B cell (primary cell): ENCODE measurements around the gene POLR3K. TPM values are rescaled to one million over a fixed set of nuclear protein-coding genes. Genes with fewer than 3 reads are reported as not detected.
"Not testable (repeated sequence)": the region's sequence is repeated elsewhere in the genome, so short reads cannot be mapped to it uniquely, and the experiment has no call there.

Experiments used
- ATAC-seq: fragments of 200-7000 bp; cut with Tn5 transposase; one replicate; pipeline ENCODE4 v1.10.0; 2021; ENCODE audit warnings: low read depth, mild to moderate bottlenecking, moderate number of reproducible peaks, moderate library complexity
- CTCF ChIA-PET: fragments of 350-600 bp; sonication (Branson Sonifier 250); formaldehyde crosslinking; loops from one replicate; lab custom pipeline; 2021; ENCODE audit warnings: antibody characterized with exemption, inconsistent platforms; lab: Charles Lee
- POLR2A ChIA-PET: fragments of 350-600 bp; sonication (Branson Sonifier 250); formaldehyde crosslinking; loops from one replicate; lab custom pipeline; 2021; ENCODE audit warnings: antibody characterized with exemption; lab: Charles Lee
- DNase-seq: peaks from one replicate; pipeline ENCODE4 v3.0.0; 2013
- H2AFZ ChIP-seq: 2 replicates; pipeline ENCODE4 v1.6.1; 2012; ENCODE audit warnings: mild to moderate bottlenecking, low read depth, low read length; ENCODE audit not compliant: insufficient read depth, poor library complexity, severe bottlenecking
- H3K27ac ChIP-seq, 2 donors: 1 replicate in 1 of 2; 2 replicates in 1 of 2; pipeline ENCODE4 v1.5.1; 2012 to 2013; ENCODE audit warnings: low read length in 2 of 2, mild to moderate bottlenecking in 2 of 2, moderate library complexity in 1 of 2
- H3K27me3 ChIP-seq, 4 experiments: fragments of 200-600 bp in 1 of 4; sonication (generic) in 1 of 4; replicated peaks in 1 of 4; 1 replicate in 2 of 4; 2 replicates in 2 of 4; pipeline versions ENCODE4 v1.6.1 to v1.7.0; 2013 to 2016; ENCODE audit warnings: low read length in 3 of 4, mild to moderate bottlenecking in 2 of 4, mixed read lengths in 1 of 4, moderate library complexity in 1 of 4; ENCODE audit not compliant: insufficient read depth in 4 of 4, control insufficient read depth in 3 of 4; ENCODE audit errors: control extremely low read depth in 1 of 4
- H3K36me3 ChIP-seq, 2 experiments: replicated peaks in 1 of 2; 1 replicate in 1 of 2; 2 replicates in 1 of 2; pipeline versions ENCODE4 v1.6.1 to v1.7.1; 2013; ENCODE audit warnings: low read length in 1 of 2; ENCODE audit not compliant: insufficient read depth in 2 of 2, control insufficient read depth in 1 of 2; ENCODE audit errors: control extremely low read depth in 1 of 2, extremely low read depth in 1 of 2
- H3K4me1 ChIP-seq, 2 donors: fragments of 200-600 bp in 1 of 2; sonication (generic) in 1 of 2; 1 replicate in 1 of 2; 2 replicates in 1 of 2; pipeline versions ENCODE4 v1.5.1 to v1.6.1; 2013 to 2017; ENCODE audit warnings: low read length in 2 of 2; ENCODE audit not compliant: control insufficient read depth in 2 of 2, insufficient read depth in 2 of 2
- H3K4me2 ChIP-seq: replicated peaks from 2 replicates; pipeline ENCODE3; 2012; ENCODE audit warnings: mild to moderate bottlenecking, low read depth, low read length; ENCODE audit not compliant: poor library complexity, severe bottlenecking
- H3K4me3 ChIP-seq, 5 experiments: fragments of 200-600 bp in 1 of 5; sonication (generic) in 1 of 5; 1 replicate in 3 of 5; 2 replicates in 2 of 5; pipeline versions ENCODE4 v1.5.1 to v1.7.0; 2011 to 2016; ENCODE audit warnings: low read length in 4 of 5, mild to moderate bottlenecking in 4 of 5, low read depth in 2 of 5, control low read depth in 1 of 5, moderate library complexity in 1 of 5; ENCODE audit not compliant: insufficient read depth in 1 of 5; ENCODE audit errors: control extremely low read depth in 1 of 5, extremely low read depth in 1 of 5
- H3K79me2 ChIP-seq: fragments of 200-600 bp; sonication (generic); one replicate; pipeline ENCODE4 v1.6.0; 2016; ENCODE audit warnings: low read length; ENCODE audit not compliant: control insufficient read depth, insufficient read depth
- H3K9ac ChIP-seq: fragments of 200-600 bp; sonication (generic); 2 replicates; pipeline ENCODE4 v1.6.1; 2017; ENCODE audit warnings: mild to moderate bottlenecking, low read length, moderate library complexity
- H3K9me3 ChIP-seq, 3 donors: one replicate each; pipeline versions ENCODE4 v1.6.1 to v1.7.1; 2013; ENCODE audit warnings: low read length in 2 of 3; ENCODE audit not compliant: control insufficient read depth in 2 of 3, insufficient read depth in 1 of 3; ENCODE audit errors: control extremely low read depth in 1 of 3
- H4K20me1 ChIP-seq: 2 replicates; pipeline ENCODE4 v1.6.0; 2012; ENCODE audit warnings: mild to moderate bottlenecking, low read length; ENCODE audit not compliant: insufficient read depth, control insufficient read depth, poor library complexity, severe bottlenecking
- H3K27ac Mint-ChIP-seq: one replicate; pipeline ENCODE4 v1.8.0; 2021; ENCODE audit warnings: mixed read lengths
- H3K27me3 Mint-ChIP-seq: one replicate; pipeline ENCODE4 v1.8.0; 2021; ENCODE audit warnings: mixed read lengths
- H3K4me1 Mint-ChIP-seq: one replicate; pipeline ENCODE4 v1.8.0; 2021; ENCODE audit warnings: mixed read lengths
- H3K4me3 Mint-ChIP-seq: one replicate; pipeline ENCODE4 v1.8.0; 2021; ENCODE audit warnings: mixed read lengths
- H3K9me3 Mint-ChIP-seq: one replicate; pipeline ENCODE4 v1.8.0; 2022; ENCODE audit warnings: mixed read lengths; ENCODE audit not compliant: insufficient read depth
- EZH2 ChIP-seq: IDR thresholded peaks from 2 replicates; pipeline ENCODE4 v1.6.1; 2012; ENCODE audit warnings: borderline replicate concordance, low read depth, mild to moderate bottlenecking, moderate library complexity, low read length; ENCODE audit not compliant: insufficient read depth, poor library complexity, severe bottlenecking
- WGBS: methylation state at CpG from one replicate; pipeline ENCODE4 v1.1.5; 2013; ENCODE audit warnings: missing lambda C conversion rate; ENCODE audit not compliant: insufficient coverage; 5-methylcytosine and 5-hydroxymethylcytosine counted together
- intact Hi-C: fragments of 100-400 bp; cut with micrococcal nuclease; formaldehyde crosslinking; loops from one replicate; pipeline ENCODE4 v1.10.0; 2022
- polyA plus RNA-seq: library from polyadenylated mRNA; depleted of rRNA; stranded (reverse); fragments of >200 nt; gene quantifications from 2 replicates; pipeline ENCODE4 v1.2.3, GENCODE V29; 2012
- total RNA-seq, 2 donors: library from RNA; stranded (reverse); fragments of 120-200 nt in 1 of 2; gene quantifications; 1 replicate in 1 of 2; 2 replicates in 1 of 2; pipeline versions ENCODE4 v1.2.3 to v1.2.4, GENCODE V29; 2013 to 2022
- TF ChIP-seq, protein P1 (sequence below): fragments of 200-600 bp; IDR thresholded peaks from one replicate; pipeline ENCODE4 v1.8.0; 2022; ENCODE audit warnings: antibody characterized with exemption, mild to moderate bottlenecking

POLR3K gene
- total and polyA plus RNA-seq, 2 donors (not counting 1 experiment from before 2014, with no cell fraction given) = 26.3 to 34.9 TPM

DNA sequence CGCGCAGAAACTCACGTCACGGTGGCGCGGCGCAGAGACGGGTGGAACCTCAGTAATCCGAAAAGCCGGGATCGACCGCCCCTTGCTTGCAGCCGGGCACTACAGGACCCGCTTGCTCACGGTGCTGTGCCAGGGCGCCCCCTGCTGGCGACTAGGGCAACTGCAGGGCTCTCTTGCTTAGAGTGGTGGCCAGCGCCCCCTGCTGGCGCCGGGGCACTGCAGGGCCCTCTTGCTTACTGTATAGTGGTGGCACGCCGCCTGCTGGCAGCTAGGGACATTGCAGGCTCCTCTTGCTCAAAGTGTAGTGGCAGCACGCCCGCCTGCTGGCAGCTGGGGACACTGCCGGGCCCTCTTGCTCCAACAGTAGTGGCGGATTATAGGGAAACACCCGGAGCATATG, 42.6 kb downstream of the POLR3K start:
- intact Hi-C loops, CTCF ChIA-PET, H3K27me3 Mint-ChIP-seq, H4K20me1 ChIP-seq, DNase-seq, POLR2A ChIA-PET, H3K79me2 ChIP-seq, H3K4me2 ChIP-seq, H3K4me1 ChIP-seq, H3K9me3 Mint-ChIP-seq, H3K36me3 ChIP-seq, H2AFZ ChIP-seq, H3K4me3 ChIP-seq, H3K9me3 ChIP-seq, H3K27ac ChIP-seq, H3K27me3 ChIP-seq, H3K4me1 Mint-ChIP-seq, H3K9ac ChIP-seq: not testable (repeated sequence)
- WGBS = no CpG with 5 or more reads among the region's 27 CpGs
- Mint-ChIP-seq H3K27ac (peak overlapping the region; percentile 50), H3K4me3 (peak overlapping the region; percentile 26)
- ATAC-seq = peak; percentile 66
- TF ChIP-seq, protein P1, sequence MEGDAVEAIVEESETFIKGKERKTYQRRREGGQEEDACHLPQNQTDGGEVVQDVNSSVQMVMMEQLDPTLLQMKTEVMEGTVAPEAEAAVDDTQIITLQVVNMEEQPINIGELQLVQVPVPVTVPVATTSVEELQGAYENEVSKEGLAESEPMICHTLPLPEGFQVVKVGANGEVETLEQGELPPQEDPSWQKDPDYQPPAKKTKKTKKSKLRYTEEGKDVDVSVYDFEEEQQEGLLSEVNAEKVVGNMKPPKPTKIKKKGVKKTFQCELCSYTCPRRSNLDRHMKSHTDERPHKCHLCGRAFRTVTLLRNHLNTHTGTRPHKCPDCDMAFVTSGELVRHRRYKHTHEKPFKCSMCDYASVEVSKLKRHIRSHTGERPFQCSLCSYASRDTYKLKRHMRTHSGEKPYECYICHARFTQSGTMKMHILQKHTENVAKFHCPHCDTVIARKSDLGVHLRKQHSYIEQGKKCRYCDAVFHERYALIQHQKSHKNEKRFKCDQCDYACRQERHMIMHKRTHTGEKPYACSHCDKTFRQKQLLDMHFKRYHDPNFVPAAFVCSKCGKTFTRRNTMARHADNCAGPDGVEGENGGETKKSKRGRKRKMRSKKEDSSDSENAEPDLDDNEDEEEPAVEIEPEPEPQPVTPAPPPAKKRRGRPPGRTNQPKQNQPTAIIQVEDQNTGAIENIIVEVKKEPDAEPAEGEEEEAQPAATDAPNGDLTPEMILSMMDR = peak; percentile 29

DNA sequence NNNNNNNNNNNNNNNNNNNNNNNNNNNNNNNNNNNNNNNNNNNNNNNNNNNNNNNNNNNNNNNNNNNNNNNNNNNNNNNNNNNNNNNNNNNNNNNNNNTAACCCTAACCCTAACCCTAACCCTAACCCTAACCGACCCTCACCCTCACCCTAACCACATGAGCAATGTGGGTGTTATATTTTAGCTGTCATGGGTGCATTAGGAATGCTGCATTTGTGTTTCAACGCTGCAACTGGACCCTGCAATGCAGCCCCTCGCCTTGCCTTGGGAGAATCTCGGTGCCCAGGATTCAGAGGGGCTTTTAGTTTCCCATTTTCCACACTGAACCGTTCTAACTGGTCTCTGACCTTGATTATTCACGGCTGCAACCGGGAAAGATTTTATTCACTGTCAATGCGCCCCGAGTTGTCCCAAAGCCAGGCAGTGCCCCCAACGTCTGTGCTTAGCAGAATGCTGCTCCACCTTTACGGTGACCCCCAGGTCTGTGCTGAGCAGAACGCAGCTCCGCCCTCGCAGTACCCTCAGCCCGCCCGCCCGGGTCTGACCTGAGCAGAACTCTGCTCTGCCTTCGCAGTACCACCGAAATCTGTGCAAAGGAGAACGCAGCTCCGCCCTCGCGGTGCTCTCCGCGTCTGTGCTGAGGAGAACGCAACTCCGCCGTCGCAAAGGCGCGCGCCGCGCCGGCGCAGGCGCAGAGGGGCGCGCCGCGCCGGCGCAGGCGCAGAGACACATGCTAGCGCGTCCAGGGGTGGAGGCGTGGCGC, 43.3 kb downstream of the POLR3K start:
- Histone ChIP-seq H3K79me2 (no peaks in the 10 kb centered on the region), H2AFZ (no peak overlapping the region), H3K4me2 (no peak overlapping the region), H3K36me3 (no peaks in the 10 kb centered on the region), H3K4me1 (no peaks in the 10 kb centered on the region), H3K4me3 (peak overlapping the region in 1 of 5 experiments; percentile 43), H3K27ac (no peak overlapping the region), H4K20me1 (no peaks in the 10 kb centered on the region), H3K27me3 (no peaks in the 10 kb centered on the region), H3K9ac (no peak overlapping the region), H3K9me3 (peaks cover 0 to 9% (median 0%) of the 10 kb centered on the region in 3 donors)
- intact Hi-C loops = no loop called here
- ATAC-seq (peak; percentile 83), DNase-seq (peak; percentile 39)
- CTCF ChIA-PET = no interaction called here
- POLR2A ChIA-PET = no interaction called here
- Mint-ChIP-seq H3K9me3 (no peaks in the 10 kb centered on the region), H3K27ac (no peak overlapping the region), H3K27me3 (no peaks in the 10 kb centered on the region), H3K4me1 (no peaks in the 10 kb centered on the region), H3K4me3 (peak overlapping the region; percentile 64)
- 82% methylated on average over 19 of the region's 48 CpGs for WGBS
- TF ChIP-seq, protein P1 = no peak
- no peak for TF ChIP-seq EZH2
